Inflammatory macrophage treated with lipopolysaccharide for 1 hour (primary cell): ENCODE results near the gene ERC2.
A peak's percentile ranks its signal among the peaks of the same experiment; 100 is the strongest.

Experiments used
- DNase-seq, 2 donors: peaks; one replicate each; pipeline ENCODE4 v3.0.0-alpha.2; 2020 to 2022

Gene ERC2

GRCh38 chr3:55906896-55907295, 561.4 kb downstream of the ERC2 start:
- no peak for DNase-seq

- no peak for DNase-seq
Observed at GRCh38 chr3:55904716-55905115, 563.6 kb downstream of the ERC2 start.

GRCh38 chr3:55903680-55904079, 564.6 kb downstream of the ERC2 start:
- DNase-seq, result no peak

GRCh38 chr3:55902221-55902900, 565.9 kb downstream of the ERC2 start:
- DNase-seq, result no peak

GRCh38 chr3:55899887-55900286, 568.4 kb downstream of the ERC2 start:
- DNase-seq, result no peak

GRCh38 chr3:55897573-55898224, 570.6 kb downstream of the ERC2 start:
- DNase-seq, result no peak

GRCh38 chr3:55895897-55896566, 572.2 kb downstream of the ERC2 start:
- DNase-seq, result no peak

GRCh38 chr3:55894605-55895004, 573.7 kb downstream of the ERC2 start:
- DNase-seq, result no peak

- no peak for DNase-seq
Observed at GRCh38 chr3:55893045-55893664, 575.1 kb downstream of the ERC2 start.

GRCh38 chr3:55891106-55891505, 577.2 kb downstream of the ERC2 start:
- DNase-seq, result no peak

GRCh38 chr3:55888282-55888885, 579.9 kb downstream of the ERC2 start:
- DNase-seq, result no peak

- DNase-seq, result no peak
Observed at GRCh38 chr3:55885721-55886120, 582.5 kb downstream of the ERC2 start.

GRCh38 chr3:55884491-55885285, 583.6 kb downstream of the ERC2 start:
- DNase-seq, result no peak

- peak; percentile 1 to 30 for DNase-seq
Observed at GRCh38 chr3:55884066-55884465, 584.2 kb downstream of the ERC2 start.

- no peak for DNase-seq
Observed at GRCh38 chr3:55882006-55882405, 586.3 kb downstream of the ERC2 start.

- no peak for DNase-seq
Observed at GRCh38 chr3:55880357-55880756, 587.9 kb downstream of the ERC2 start.

GRCh38 chr3:55879901-55880331, 588.4 kb downstream of the ERC2 start:
- DNase-seq, result no peak

- no peak for DNase-seq
Observed at GRCh38 chr3:55877703-55878102, 590.6 kb downstream of the ERC2 start.

- no peak for DNase-seq
Observed at GRCh38 chr3:55876560-55876959, 591.7 kb downstream of the ERC2 start.

GRCh38 chr3:55875113-55875512, 593.2 kb downstream of the ERC2 start:
- no peak for DNase-seq

- no peak for DNase-seq
Observed at GRCh38 chr3:55873523-55874254, 594.6 kb downstream of the ERC2 start.

- no peak for DNase-seq
Observed at GRCh38 chr3:55870594-55870993, 597.7 kb downstream of the ERC2 start.
